GM18868 (cell line): ENCODE results near the gene ABCB4.

Source experiments
- ATAC-seq: cut with Tn5 transposase; IDR thresholded peaks from one replicate; pipeline ENCODE4 v1.9.1; 2021; ENCODE audit warnings: mild to moderate bottlenecking, moderate library complexity; ENCODE audit not compliant: unreplicated experiment

Gene ABCB4

GRCh38 chr7:87475359-87476178, at the start of gene ABCB4:
ABCB4 (minus strand) TSS chr7:87475680; CDS start chr7:87475465, 215 bp downstream.
- peak; percentile 9 for ATAC-seq

GRCh38 chr7:87518735-87519134, 43.3 kb upstream of the ABCB4 start:
- no peak for ATAC-seq

GRCh38 chr7:87517891-87518290, 42.4 kb upstream of the ABCB4 start:
- ATAC-seq, result no peak

- no peak for ATAC-seq
Measured at GRCh38 chr7:87517136-87517815, 41.8 kb upstream of the ABCB4 start.

GRCh38 chr7:87513735-87514335, 38.4 kb upstream of the ABCB4 start:
- ATAC-seq, result no peak

- ATAC-seq, result no peak
Measured at GRCh38 chr7:87512906-87513305, 37.4 kb upstream of the ABCB4 start.

GRCh38 chr7:87511510-87511909, 36.0 kb upstream of the ABCB4 start:
- peak; percentile 34 for ATAC-seq

- no peak for ATAC-seq
Measured at GRCh38 chr7:87510411-87510875, 35.0 kb upstream of the ABCB4 start.

GRCh38 chr7:87507446-87507845, 32.0 kb upstream of the ABCB4 start:
- ATAC-seq, result no peak

- ATAC-seq, result peak; percentile 41
Measured at GRCh38 chr7:87506246-87507180, 31.0 kb upstream of the ABCB4 start.

GRCh38 chr7:87505557-87506245, 30.2 kb upstream of the ABCB4 start:
- peak; percentile 30 for ATAC-seq

- no peak for ATAC-seq
Measured at GRCh38 chr7:87505122-87505521, 29.6 kb upstream of the ABCB4 start.

- ATAC-seq, result no peak
Measured at GRCh38 chr7:87499494-87499893, 24.0 kb upstream of the ABCB4 start.

- ATAC-seq, result peak; percentile 68
Measured at GRCh38 chr7:87498893-87499292, 23.4 kb upstream of the ABCB4 start.

GRCh38 chr7:87497482-87497881, 22.0 kb upstream of the ABCB4 start:
- ATAC-seq, result no peak

GRCh38 chr7:87495366-87495765, 19.9 kb upstream of the ABCB4 start:
- no peak for ATAC-seq

- no peak for ATAC-seq
Measured at GRCh38 chr7:87494454-87494853, 19.0 kb upstream of the ABCB4 start.

- no peak for ATAC-seq
Measured at GRCh38 chr7:87483131-87483530, 7.7 kb upstream of the ABCB4 start.

- no peak for ATAC-seq
Measured at GRCh38 chr7:87482115-87482514, 6.6 kb upstream of the ABCB4 start.

GRCh38 chr7:87480386-87480785, 4.9 kb upstream of the ABCB4 start:
- ATAC-seq, result no peak
